Kidney epithelial cell (primary cell): ENCODE results near the gene GJC3. TPM values are rescaled to one million over a fixed set of nuclear protein-coding genes. Genes with fewer than 3 reads are reported as not detected.

Experiments used
- DNase-seq: peaks from one replicate; pipeline ENCODE4 v3.0.0-alpha.2; 2010; ENCODE audit warnings: low read depth
- H3K27me3 ChIP-seq: 2 replicates; pipeline ENCODE4 v1.6.0; 2011; ENCODE audit warnings: low read length; ENCODE audit not compliant: control insufficient read depth, insufficient read depth
- H3K36me3 ChIP-seq: 2 replicates; pipeline ENCODE4 v1.5.1; 2011; ENCODE audit warnings: low read length; ENCODE audit not compliant: control insufficient read depth, insufficient read depth
- H3K4me3 ChIP-seq: 2 replicates; pipeline ENCODE4 v1.5.1; 2011; ENCODE audit warnings: low read depth, mild to moderate bottlenecking, control low read depth, low read length
- CTCF ChIP-seq: IDR thresholded peaks from 2 replicates; pipeline ENCODE4 v1.5.1; 2011; ENCODE audit warnings: mild to moderate bottlenecking, moderate library complexity, low read length, control low read depth, inconsistent platforms; ENCODE audit not compliant: insufficient read depth, poor library complexity, severe bottlenecking
- total RNA-seq: library from RNA; depleted of rRNA; stranded (reverse); fragments of >200 nt; gene quantifications from 2 replicates; pipeline ENCODE4 v1.2.3, GENCODE V29; 2015

The GJC3 gene
- total RNA-seq, 1 donor from 2014 or later, result not detected

GRCh38 chr7:99881370-99881769 lies 48.0 kb downstream of the GJC3 start:
- Histone ChIP-seq H3K4me3 (no peak overlapping the region), H3K27me3 (no peaks in the 10 kb centered on the region), H3K36me3 (no peaks in the 10 kb centered on the region)
- DNase-seq, result no peak
- no peak for TF ChIP-seq CTCF

GRCh38 chr7:99876933-99877332 lies 52.5 kb downstream of the GJC3 start, which contains the start of gene OR2AE1:
TSS of gene OR2AE1 (minus strand) at chr7:99877033. CDS start at chr7:99877033, 0 bp downstream.
- Histone ChIP-seq H3K36me3 (no peaks in the 10 kb centered on the region), H3K4me3 (no peak within 1 kb of the TSS), H3K27me3 (no peaks in the 10 kb centered on the region)
- no peak for TF ChIP-seq CTCF
- no peak for DNase-seq

GRCh38 chr7:99876491-99876890 lies 52.9 kb downstream of the GJC3 start:
- Histone ChIP-seq H3K36me3 (no peaks in the 10 kb centered on the region), H3K27me3 (no peaks in the 10 kb centered on the region), H3K4me3 (no peak overlapping the region)
- TF ChIP-seq CTCF, result no peak
- no peak for DNase-seq

Other genes with a start within 250 kb of the GJC3 start
- 0.25 TPM in 1 of 2 replicates, not detected in the other for gene CYP3A5, start 249.6 kb downstream of the GJC3 start, total RNA-seq
- gene CYP3A7, start 194.4 kb downstream of the GJC3 start, total RNA-seq, result not detected in 2 replicates
- not detected in 2 replicates for gene CYP3A4, start 145.4 kb downstream of the GJC3 start, total RNA-seq
- gene CYP3A43, start 101.6 kb downstream of the GJC3 start, total RNA-seq, result not detected in 2 replicates
- not detected in 2 replicates for gene OR2AE1, start 52.6 kb downstream of the GJC3 start, total RNA-seq
- gene TRIM4, start 10.1 kb downstream of the GJC3 start, total RNA-seq, result 32.6 and 36.0 TPM in 2 replicates
- gene AZGP1, start 46.4 kb upstream of the GJC3 start, total RNA-seq, result 0.75 TPM in 1 of 2 replicates, not detected in the other
- gene ZKSCAN1, start 86.0 kb upstream of the GJC3 start, total RNA-seq, result 32.5 and 40.3 TPM in 2 replicates
- gene ZSCAN21, start 120.2 kb upstream of the GJC3 start, total RNA-seq, result 14.8 and 21.7 TPM in 2 replicates
- 39.9 and 44.9 TPM in 2 replicates for gene ZNF3, start 152.1 kb upstream of the GJC3 start, total RNA-seq
- gene COPS6, start 159.3 kb upstream of the GJC3 start, total RNA-seq, result 43.3 and 45.2 TPM in 2 replicates
- gene MCM7, start 171.8 kb upstream of the GJC3 start, total RNA-seq, result 96.9 and 101 TPM in 2 replicates
- 23.6 and 29.4 TPM in 2 replicates for gene AP4M1, start 172.0 kb upstream of the GJC3 start, total RNA-seq
- 69.0 and 80.5 TPM in 2 replicates for gene TAF6, start 189.7 kb upstream of the GJC3 start, total RNA-seq
- gene CNPY4, start 190.0 kb upstream of the GJC3 start, total RNA-seq, result 10.1 TPM in 2 replicates
- gene MBLAC1, start 197.3 kb upstream of the GJC3 start, total RNA-seq, result 2.3 and 3.5 TPM in 2 replicates
- 150 and 208 TPM in 2 replicates for gene LAMTOR4, start 219.3 kb upstream of the GJC3 start, total RNA-seq
- gene TRAPPC14, start 229.1 kb upstream of the GJC3 start, total RNA-seq, result 10.4 and 23.1 TPM in 2 replicates
- gene GAL3ST4, start 239.0 kb upstream of the GJC3 start, total RNA-seq, result 1.5 and 2.1 TPM in 2 replicates
- gene GPC2, start 247.8 kb upstream of the GJC3 start, total RNA-seq, result 13.6 and 14.7 TPM in 2 replicates
- gene STAG3, start 248.3 kb upstream of the GJC3 start, total RNA-seq, result 1.1 and 2.1 TPM in 2 replicates